IPS-18c (cell line): ENCODE data around the gene ZFP90.
"Not testable (repeated sequence)": the region's sequence is repeated elsewhere in the genome, so short reads cannot be mapped to it uniquely, and the experiment has no call there.

Source experiments
- H3K4me3 ChIP-seq: 2 replicates; pipeline ENCODE4 v1.7.0; 2013; ENCODE audit warnings: low read depth, mild to moderate bottlenecking, low read length, moderate library complexity; ENCODE audit not compliant: insufficient read depth
- H3K9me3 ChIP-seq: one replicate; pipeline ENCODE4 v1.6.1; 2013; ENCODE audit warnings: mild to moderate bottlenecking, low read length, moderate library complexity; ENCODE audit not compliant: control insufficient read depth, insufficient read depth

The ZFP90 gene

DNA sequence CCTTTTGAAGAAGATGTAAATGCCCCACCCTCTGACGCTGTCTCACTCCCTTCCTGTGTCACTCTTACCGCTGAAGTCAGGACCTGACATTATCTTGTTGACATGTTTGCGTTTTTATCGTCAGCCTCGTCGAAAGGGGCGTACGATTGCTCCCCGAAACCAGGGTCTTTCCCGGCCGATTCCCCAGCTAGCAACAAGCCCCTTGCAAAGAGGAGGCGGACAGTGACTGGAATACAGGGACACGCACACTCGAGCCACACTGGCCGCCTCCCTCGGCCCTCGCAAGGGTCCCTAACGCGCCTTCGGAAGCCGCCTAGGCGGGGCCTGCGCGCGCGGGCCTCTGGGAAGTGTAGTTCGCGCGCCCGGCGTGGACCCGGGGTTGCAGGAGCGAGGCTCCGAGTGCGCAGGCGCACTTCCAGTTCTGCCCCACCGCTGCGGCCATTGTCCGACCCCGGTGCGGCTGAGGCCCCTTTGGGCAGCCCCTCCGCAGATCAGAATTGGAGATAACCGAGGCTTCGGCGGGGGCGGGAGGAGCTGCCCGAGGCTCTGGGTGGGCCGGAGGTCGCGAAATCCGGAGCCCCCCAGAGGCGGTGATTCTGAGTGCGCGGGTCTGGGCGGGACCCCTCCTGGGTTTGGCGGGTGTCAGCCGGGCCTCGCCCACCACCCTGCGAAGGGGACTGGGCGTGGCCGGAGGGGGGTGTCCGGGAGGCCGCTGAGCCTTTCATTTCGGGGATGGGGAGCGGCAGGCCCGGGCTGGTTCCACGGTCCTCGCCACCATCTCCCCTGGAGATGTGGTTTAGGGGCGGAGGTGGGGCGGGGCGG is at the start of gene ZFP90:
Gene ZFP90, plus strand, starts transcription at position 412 of the 822 bp plus-strand sequence. CDS start 502 bp downstream, outside the sequence.
- Histone ChIP-seq H3K9me3 (no peaks in the 10 kb centered on the region), H3K4me3 (peak within 1 kb of the TSS; percentile 81)

DNA sequence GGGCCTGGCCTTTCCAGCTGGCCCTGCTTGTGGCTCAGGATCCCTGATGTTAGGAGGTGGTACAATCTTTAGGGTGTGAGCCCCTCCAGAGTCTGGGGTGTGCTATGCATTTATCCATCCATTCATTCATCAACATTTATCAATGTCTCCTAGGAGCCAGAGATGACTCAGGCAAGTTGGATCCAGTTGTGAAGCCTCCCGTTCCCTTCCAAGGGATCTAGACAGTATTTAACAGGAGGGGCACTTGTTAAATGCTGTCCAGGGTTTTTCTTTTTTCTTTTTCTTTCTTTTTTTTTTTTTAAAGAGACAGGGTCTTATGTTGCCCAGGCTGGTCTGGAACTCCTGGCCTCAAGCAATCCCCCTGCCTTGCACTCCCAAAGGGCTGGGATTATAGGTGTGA is 48.7 kb upstream of the ZFP90 start:
- no peaks in the 10 kb centered on the region for H3K9me3 ChIP-seq
- H3K4me3 ChIP-seq: no peak overlapping the region

DNA sequence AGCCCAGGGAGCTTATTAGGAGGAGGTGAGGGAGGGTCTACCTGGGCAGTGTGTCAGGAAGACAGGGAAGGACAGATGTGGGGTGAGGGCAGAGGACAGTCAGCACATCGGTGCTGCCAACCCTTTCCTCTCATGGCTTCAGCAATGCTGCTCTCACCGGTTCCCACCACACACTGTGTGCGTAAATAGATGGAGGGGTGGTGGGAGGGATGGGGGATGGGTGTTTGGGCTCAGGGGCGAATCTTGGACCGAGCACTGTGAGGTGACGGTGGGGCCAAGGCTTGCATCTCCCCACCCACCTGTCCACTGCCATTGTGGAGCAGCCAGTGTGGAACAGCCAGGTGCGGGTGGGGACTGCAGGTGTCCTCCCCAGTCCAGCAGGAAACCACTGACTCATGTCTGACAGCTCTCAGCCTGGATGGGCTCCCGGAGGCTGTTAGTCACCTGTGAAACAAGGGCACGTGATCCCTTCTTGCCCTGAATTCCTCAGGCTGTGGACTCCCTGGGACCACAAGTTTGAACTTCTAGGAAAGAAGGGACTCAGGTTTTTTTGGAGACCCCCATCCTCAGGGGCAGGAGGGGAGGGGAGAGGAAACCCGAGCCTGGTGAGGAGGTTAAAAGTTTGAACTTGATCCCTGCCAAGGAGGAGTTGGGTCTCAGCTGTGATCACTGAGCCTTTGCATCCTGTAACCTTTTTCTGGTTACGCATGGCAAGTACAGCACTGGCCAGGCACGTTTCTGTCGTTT is 48.1 kb upstream of the ZFP90 start:
- H3K4me3 ChIP-seq: no peak overlapping the region; the same call in 1 of the 2 replicates
- H3K9me3 ChIP-seq: no peaks in the 10 kb centered on the region

DNA sequence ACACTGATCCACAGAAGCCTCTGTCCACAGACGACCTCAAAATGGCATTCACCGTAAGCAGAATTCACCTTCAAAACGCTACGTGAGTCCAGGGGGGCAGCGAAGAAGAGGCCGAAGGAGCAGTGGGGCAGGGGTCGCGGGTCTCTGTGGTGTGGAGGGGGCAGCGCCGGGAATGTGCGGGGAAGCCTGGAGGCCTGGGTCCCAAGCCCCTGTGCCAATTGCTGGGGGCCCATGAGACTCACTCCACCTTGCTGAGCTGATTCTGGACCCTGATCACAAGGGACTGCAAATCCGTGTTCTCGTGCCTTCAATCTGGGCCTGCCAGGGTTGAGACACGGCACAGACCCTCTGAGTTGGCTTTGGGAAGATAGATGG is 47.5 kb upstream of the ZFP90 start:
- H3K4me3 ChIP-seq: no peak overlapping the region
- H3K9me3 ChIP-seq: no peaks in the 10 kb centered on the region

DNA sequence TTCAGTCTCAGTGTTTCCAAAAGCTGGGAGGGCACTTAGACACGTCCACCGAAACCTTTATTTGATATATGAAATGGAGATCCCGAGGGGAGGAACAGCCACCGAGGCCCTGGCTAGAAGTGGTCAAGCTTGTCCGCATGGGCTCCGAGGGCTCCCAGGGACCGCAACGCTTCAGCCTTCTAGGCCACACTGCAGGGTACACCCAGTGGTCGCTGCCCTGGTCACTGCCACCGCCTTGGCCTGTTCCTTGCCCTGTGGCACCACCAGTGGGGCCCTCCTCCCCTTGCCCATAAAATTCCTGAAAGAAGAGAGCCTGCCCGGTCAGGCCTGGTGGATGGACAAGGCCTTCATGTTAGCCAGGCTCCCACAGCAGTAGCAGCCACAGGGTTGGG is 46.9 kb upstream of the ZFP90 start:
- H3K4me3 ChIP-seq: no peak overlapping the region
- H3K9me3 ChIP-seq: no peaks in the 10 kb centered on the region

DNA sequence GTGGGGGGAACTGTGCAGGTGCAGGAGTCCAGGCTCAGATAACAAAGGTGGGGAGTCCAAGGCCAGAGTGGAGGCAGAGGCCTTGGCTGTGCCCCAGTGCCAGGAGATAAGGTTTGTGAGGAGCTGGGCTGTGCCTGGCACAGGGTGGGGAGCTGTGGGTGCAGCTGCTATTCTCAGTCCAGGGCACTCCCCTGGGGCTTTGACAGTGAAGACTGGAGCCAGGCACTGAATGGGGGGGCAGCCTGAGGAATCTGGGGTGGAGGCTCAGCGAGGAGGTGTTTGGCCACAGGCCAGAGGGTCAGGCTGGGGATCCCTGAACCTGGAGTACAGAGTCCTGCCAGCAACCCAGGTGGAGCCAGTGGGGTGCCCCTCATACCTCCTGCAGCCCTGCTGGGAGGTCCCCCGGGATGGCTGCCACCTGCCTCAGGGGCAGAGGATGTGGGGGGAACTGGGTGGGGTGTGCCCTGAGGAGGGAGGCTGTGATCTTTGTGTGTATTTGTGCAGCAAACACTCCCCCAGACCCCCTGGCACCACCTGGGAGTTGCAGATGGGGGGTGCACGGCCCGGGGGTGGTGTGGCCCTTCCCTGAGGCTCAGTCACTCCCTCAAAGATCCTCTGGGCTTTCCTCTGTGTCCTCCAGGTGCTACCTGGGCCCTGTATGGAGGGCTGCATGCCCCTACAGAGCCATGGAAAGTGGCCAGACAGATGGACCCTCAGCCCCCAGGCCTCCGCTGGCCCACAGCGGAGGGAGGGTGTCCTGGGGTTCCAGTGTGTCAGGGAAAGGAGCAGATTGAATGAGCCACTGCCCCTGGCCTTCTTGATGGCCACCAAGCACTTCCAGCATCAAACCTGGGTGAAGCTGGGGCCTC is 46.3 kb upstream of the ZFP90 start:
- no peaks in the 10 kb centered on the region for H3K9me3 ChIP-seq
- H3K4me3 ChIP-seq: no peak overlapping the region

DNA sequence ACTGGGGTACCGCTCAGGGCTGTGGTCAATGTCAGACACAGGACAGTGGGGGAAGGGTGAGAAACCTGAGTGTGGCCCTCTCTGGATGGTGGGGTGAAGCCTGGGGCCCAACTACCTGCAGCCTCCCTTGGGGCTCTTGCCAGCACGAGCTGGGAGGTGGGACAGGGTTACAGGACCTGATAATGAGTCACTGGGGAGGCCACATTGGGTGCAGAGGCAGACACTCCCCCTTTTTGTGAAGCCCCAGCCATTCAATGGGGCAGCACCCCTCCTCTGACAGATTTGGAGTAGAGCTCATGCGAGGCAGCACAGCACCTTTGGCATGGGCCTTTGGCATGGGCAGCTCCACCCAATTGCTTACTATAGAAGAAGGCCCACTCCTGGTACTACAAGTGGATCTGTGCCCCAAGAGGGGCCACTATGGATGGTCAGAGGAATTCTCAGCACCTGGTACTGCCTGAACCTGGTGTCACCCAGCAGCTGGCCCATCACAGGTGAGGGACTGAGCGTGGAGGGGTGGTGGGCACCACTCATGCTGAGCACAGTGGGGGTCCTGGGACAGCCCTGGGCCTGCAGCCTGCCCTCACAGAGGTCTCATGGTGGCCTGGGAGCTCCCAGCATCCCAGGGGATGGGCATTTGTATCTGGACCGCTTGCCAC is 45.5 kb upstream of the ZFP90 start:
- no peaks in the 10 kb centered on the region for H3K9me3 ChIP-seq
- no peak overlapping the region for H3K4me3 ChIP-seq

DNA sequence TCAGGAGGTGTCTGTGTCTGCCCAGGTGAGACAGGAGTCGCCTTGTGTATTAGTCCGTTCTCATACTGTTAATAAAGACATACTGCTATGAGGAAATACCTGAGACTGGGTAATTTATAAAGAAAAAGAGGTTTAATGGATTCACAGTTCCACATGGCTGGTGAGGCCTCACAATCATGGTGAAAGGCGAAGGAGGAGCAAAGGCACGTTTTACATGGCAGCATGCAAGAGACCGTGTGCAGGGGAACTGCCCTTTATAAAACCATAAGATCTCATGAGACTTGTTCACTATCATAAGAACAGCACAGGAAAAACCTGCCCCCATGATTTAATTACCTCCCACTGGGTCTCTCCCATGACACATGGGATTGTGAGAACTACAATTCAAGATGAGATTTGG is 44.8 kb upstream of the ZFP90 start:
- H3K4me3 ChIP-seq: not testable (repeated sequence)

DNA sequence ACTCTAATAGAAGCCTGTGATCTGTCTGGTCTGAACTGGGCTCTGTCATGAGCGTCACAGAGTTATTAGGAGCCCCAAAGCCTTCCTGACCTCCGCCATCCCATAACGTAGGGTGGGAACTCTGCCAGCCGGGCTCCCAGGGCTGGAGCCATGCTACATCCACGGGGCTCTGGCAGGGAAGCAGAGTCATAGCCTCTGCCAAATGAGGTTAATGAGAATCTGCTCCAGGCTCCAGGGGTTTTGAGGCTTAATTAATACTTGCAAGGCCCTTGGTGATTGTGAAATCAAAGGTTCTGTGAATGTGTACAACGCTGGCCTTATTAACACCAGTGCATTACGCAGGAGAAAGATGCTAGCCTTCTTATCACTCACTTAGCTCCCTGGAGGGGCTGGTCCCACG is 42.4 kb upstream of the ZFP90 start:
- Histone ChIP-seq H3K4me3 (no peak overlapping the region), H3K9me3 (no peaks in the 10 kb centered on the region)

More for the DNA sequence above, 44.8 kb upstream of the ZFP90 start:
- H3K9me3 ChIP-seq: not testable (repeated sequence)

DNA sequence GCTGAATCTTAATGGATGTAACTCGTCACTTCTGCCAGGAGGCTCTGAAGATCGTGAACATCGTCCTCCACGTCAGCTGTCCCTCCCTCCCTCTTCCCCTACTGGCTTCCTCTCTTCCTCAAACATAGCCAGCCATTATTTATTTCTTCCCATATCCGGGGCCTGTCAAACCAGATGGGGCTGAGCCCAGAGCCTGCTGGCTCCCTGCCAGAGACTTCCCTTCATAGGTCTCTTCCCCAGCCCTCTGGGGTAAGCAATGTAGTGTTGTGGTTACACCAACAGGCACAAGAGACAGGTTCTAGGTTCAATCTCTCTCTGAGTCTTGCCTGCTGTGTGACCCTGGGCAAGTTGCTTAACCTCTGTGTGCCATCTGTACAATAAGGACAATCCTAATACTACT is 40.1 kb upstream of the ZFP90 start:
- no peaks in the 10 kb centered on the region for H3K9me3 ChIP-seq
- H3K4me3 ChIP-seq: no peak overlapping the region

DNA sequence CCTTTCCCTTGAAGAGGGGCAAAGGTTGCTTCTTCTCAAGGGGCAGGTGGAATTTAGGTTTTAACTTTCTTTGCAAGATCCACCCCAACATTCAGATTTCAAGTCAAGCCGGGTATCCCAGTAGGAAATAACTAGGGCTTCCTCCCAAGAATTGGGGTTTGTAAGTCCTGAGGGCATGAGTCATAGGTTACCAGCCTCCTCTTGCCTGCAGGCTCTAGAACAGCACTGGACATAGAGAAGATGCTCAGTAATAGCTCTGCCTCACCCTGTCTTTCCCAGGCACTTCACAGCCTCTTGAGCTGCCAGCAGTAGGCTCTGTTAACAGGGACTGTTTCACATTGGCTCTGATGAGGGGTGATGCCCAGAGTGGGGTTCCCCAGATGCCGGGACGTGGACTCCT is 35.8 kb upstream of the ZFP90 start:
- Histone ChIP-seq H3K4me3 (no peak overlapping the region), H3K9me3 (peaks cover 2% of the 10 kb centered on the region)

DNA sequence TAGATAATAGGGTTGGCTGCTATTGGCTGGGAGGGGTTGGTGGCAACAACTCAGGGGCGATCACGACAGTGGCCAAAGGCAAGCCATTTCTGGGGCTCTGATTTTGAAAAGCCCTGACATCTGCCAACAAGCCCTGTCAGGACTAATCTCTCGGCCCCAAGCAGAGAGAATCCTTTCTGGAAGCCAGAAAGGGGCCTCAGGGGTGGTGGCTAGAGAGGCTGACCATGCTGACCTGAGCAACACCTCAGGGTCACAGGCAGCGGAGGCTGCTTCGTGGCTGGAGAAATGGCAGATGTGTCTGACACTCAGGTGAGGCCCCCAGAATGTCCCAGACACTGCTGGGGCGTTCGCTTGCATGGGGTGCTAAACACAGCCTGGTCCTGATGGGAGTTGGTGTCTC is 35.0 kb upstream of the ZFP90 start:
- Histone ChIP-seq H3K4me3 (no peak overlapping the region), H3K9me3 (peaks cover 2% of the 10 kb centered on the region)

DNA sequence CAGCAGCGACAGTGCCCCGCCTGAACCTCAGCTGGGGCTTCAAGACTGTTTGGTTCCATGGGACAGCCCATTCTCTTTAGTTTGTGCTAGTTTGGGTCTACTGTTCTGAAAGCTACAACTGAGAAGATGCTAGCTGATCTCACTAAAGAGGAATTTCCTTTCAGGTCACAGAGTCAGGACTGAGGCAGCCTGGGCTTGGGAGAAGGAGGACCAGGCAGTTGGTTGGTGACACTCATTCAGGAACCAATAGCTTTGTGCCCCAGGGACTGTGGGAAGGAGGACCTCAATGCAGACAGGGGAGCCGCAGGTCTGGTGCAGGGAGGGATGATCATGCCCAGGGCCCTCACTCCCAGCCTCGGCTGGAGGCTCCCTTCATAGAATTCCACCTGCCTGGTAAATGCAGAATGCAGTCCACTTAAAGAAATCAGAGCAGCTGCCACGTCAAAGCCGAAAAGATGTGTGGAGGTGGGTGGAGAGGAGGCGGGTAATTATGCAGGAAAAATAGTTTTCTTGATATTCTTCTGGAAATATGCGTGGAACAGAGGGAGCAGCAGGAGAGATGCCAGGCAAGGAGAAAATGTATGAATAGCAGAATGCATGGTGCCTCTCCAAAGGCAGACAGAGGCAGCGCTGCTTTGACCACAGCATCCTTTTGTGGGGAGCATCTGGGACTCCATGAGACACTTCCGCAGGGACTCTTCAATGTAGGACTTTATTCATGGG is 32.6 kb upstream of the ZFP90 start:
- Histone ChIP-seq H3K9me3 (peaks cover 2% of the 10 kb centered on the region), H3K4me3 (no peak overlapping the region)

DNA sequence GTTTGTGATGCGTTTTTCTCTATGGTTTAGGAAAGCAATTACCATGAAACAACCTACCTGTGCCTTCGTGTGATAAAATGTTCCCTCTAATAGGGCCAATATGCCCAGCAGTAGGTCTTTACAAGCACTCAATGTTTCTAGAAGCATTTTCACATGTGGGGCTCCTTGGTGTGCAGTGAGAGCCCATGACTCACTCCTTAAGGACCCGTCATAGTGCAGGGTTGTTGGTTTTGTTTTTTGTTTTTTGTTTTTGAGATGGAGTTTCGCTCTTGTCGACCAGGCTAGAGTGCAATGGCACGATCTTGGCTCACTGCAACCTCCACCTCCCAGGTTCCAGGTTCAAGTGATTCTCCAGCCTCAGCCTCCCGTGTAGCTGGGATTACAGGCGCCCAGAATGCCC is 31.1 kb upstream of the ZFP90 start:
- peaks cover 2% of the 10 kb centered on the region for H3K9me3 ChIP-seq
- H3K4me3 ChIP-seq: no peak overlapping the region

DNA sequence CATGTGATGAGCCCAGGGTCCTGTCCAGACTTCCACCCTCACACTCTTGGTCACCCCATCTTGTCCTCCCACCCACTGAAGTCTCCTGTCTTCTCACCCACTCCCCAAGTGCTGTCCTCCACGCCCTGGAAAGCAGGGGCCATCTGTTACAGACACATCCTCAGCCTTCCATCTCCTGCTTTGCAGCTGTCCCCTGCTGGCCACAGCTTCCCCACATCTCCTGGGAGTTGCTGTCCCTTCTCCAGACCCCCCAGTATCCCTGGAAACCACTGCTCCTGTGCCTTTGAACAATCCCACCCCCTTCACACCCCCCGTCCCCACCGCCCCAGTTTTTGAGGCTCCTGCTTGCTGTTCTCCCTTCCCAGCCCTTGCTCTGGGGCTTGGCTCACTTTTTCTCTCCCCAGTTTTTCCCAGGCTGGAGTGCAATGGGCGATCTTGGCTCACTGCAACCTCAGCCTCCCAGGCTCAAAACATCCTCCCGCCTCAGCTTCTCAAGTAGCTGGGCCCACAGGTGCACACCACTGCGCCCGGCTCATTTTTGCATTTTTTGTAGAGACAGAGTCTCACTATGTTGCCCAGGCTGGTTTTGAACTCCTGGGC is 30.4 kb upstream of the ZFP90 start:
- Histone ChIP-seq H3K9me3 (peaks cover 2% of the 10 kb centered on the region), H3K4me3 (no peak overlapping the region)

DNA sequence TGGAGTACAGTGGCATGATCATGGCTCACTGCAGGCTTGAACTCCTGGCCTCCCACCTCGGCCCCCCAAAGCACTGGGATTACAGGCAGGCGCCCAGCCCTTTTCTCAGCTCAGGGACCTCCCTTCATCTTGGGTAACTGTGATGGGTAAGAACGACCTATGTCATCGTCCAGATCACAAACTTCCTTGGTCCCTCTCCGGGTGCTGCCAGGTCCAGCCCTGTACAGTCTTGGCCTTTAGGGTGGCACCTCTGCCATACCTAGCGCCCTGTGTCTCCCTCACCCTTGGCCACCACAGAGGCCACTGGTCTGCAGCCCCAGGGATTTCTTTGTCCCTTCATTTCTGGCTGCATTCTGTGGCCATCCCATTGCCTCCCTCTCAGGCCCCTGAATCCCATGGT is 29.7 kb upstream of the ZFP90 start:
- Histone ChIP-seq H3K9me3 (peaks cover 2% of the 10 kb centered on the region), H3K4me3 (no peak overlapping the region)
